ENCODE measurements around the gene TMEM175.

DNA sequence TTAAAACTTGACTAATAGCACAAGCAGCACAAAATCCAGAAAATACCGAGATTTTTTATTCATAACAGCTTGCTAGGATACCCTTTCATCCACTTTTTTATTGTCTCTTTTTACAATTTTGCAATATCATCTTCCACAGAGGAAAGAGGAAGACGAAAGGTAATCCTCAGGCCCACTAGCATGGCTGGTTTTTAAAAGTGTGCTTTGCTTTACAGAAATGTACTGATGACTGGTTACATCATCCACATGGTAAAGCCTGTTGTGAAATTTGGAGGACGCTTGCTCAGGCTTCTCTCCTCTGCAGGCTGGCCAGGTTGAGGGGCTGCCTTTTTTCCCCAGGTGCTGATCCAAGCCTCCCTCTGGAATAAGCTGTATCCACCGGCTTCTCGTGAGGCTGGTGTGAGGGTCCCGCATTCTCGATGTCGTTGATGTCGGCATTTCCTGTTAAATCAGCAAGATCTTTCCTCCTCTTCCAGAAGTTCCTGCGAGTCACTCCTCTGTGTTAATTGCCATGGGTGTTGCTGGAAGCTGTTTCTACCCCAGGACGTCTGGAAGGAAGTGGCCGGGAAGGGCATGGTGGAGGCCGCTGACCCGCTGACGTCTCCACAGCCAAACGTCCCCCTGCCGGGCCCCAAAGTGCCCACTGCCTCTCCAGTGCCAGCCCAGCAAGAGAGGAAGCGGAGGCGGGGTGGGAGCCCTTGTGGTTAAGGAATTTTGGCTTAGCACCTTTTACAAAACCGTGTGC is 46.9 kb downstream of the TMEM175 start:
- TF ChIP-seq CTCF (IDR thresholded peaks at IDR 0.05) (no peak), POLR2A (IDR thresholded peaks at IDR 0.05) (no peak)

All from breast epithelium (tissue), 3 donors.